ENCODE measurements around the gene DYNLRB1. TPM values are rescaled to one million over a fixed set of nuclear protein-coding genes. Genes with fewer than 3 reads are reported as not detected.

The DYNLRB1 gene
- total and polyA plus RNA-seq, 12 donors: 145 to 586 (median 224) TPM

DNA sequence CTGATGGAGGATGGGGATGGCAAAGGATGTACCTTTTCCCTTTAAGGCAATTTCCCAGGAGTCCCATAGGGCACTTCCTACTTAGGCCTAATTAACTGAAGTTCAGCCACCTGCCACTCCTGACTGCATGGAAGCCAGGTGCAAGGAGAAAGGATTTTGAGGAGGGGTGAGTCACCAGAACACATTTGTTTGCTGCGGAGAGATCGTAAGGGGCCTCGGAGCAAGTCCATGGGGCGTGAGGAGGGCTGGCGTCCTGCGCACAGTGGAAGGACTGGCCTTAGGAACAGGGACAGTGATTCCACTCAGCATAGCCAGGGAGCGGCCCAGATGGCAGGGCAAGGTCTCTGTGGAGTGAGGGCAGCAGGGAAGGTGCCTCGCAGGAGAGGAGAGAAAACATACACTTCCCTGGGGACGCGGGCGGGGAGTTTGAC is 30.5 kb downstream of the DYNLRB1 start:
- TF ChIP-seq, protein P1, sequence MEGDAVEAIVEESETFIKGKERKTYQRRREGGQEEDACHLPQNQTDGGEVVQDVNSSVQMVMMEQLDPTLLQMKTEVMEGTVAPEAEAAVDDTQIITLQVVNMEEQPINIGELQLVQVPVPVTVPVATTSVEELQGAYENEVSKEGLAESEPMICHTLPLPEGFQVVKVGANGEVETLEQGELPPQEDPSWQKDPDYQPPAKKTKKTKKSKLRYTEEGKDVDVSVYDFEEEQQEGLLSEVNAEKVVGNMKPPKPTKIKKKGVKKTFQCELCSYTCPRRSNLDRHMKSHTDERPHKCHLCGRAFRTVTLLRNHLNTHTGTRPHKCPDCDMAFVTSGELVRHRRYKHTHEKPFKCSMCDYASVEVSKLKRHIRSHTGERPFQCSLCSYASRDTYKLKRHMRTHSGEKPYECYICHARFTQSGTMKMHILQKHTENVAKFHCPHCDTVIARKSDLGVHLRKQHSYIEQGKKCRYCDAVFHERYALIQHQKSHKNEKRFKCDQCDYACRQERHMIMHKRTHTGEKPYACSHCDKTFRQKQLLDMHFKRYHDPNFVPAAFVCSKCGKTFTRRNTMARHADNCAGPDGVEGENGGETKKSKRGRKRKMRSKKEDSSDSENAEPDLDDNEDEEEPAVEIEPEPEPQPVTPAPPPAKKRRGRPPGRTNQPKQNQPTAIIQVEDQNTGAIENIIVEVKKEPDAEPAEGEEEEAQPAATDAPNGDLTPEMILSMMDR (IDR thresholded peaks at IDR 0.05): no peak
- intact Hi-C loops (cut with DNase I): no loop called here
- Histone ChIP-seq H3K27me3 (no peaks in the 10 kb centered on the region), H3K36me3 (replicated peaks in 1 of 2) (peaks cover 0 to 2% of the 10 kb centered on the region in 2 donors), H3K4me1 (replicated peaks in 1 of 2) (no peaks in the 10 kb centered on the region), H3K27ac (no peak overlapping the region), H3K4me3 (no peak overlapping the region), H3K9me3 (replicated peaks in 1 of 3) (no peaks in the 10 kb centered on the region)
- no peak for DNase-seq
- WGBS, 4 donors: 83 to 95% (median 91%) methylated on average over 11 of the region's 11 CpGs

DNA sequence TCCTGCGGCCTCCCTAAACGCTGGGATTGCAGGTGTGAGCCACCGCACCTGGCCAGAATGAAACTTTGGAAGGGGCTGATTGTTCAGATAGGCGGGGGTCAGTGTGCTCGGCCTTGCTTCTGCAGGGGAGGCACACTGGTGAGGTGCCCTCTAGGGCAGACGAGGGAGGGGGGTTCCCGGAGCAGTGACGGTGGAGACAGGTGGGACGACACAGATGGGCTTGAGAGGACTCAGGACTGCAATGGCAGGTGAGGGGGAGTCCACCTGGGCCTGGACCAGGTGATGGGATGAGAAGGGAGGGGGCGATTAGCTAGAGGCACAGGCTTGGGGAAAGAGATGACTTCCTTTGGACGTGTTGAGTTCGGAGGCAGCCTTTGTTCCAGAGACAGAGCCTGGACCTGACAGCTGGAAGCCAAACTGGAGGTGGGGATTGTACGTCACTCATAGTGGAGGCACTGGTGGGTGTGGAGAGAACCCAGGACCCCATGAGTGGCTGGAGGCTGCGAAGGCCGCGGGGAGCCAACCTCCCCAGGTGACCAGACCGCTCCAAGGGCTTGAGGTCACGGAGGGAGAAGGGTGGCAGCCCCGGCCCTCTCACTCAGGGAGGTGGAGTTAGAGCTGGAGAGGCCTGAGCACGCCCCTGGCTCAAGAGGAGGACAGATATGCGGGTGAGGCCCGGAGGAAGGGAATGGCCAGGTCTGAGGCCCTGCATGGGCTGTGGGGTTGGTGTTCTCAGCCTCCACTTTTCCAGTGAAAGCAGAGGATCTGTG is 31.8 kb downstream of the DYNLRB1 start:
- WGBS, 4 donors: 89 to 96% (median 92%) methylated on average over 21 to 22 of the region's 22 CpGs
- intact Hi-C loops (cut with DNase I): no loop called here

DNA sequence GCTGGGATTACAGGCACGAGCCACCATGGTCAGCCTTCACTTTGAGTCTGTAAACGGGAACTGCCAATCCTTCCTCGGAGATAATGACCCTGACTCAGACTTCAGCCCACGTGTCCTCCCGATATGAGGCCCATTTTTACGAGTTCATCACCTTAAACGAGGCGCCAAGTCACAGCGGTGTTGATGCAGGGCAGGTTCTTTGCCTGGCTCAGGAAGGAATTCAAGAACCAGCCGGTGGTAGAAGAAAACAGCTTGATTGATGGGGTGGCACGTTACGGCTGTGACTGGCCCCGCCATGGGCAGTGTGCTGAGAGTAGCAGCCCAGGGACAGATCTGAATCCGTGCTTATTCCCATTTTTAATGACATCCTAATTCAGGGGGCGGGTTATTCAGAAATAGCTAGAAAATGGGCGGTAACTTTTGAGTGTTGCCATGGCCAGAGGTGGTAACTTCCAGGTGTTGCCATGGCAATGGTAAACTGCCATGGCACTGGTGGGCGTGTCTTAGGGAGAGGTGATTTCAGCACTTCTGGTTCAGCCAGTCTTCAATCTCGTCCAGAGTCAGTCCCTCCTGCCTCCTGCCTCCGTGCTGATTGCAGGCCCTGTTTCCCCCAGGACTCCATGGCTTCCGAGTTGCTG is 33.2 kb downstream of the DYNLRB1 start:
- TF ChIP-seq POLR2A (IDR thresholded peaks at IDR 0.05): no peak
- H3K9me3 ChIP-seq (replicated peaks in 1 of 3): no peaks in the 10 kb centered on the region
- intact Hi-C loops (cut with DNase I): no loop called here

More for the DNA sequence above, 31.8 kb downstream of the DYNLRB1 start:
- Histone ChIP-seq H3K27ac (no peak overlapping the region), H3K9me3 (replicated peaks in 1 of 3) (no peaks in the 10 kb centered on the region), H3K4me1 (replicated peaks in 1 of 2) (no peaks in the 10 kb centered on the region), H3K4me3 (no peak overlapping the region), H3K36me3 (replicated peaks in 1 of 2) (no peaks in the 10 kb centered on the region), H3K27me3 (no peaks in the 10 kb centered on the region)
- TF ChIP-seq, protein P1 (IDR thresholded peaks at IDR 0.05): no peak
- no peak for TF ChIP-seq POLR2A (IDR thresholded peaks at IDR 0.05)
- no peak for DNase-seq

DNA sequence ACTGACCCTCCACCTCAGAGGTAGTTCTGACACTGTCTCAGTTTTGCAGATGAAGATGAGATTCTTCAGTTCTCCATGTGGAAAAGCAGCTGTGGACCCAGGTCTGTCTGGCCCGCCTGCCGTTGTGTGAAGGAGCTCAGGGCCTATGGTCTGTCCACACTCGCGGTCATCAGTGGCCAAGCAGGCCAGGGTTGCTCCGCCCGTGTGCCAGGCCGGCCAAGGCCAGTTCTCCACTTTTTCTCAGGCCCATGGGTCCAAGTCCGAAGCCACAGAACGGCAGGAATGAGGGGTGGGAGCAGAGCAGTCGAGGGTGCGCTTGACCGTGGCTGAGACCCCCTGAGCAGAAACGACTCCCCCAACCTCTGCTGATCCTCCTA is 33.7 kb downstream of the DYNLRB1 start:
- H3K27ac ChIP-seq: no peak overlapping the region
- TF ChIP-seq, protein P1 (IDR thresholded peaks at IDR 0.05): no peak
- TF ChIP-seq POLR2A (IDR thresholded peaks at IDR 0.05): no peak
- WGBS, 4 donors: 90 to 100% (median 95%) methylated on average over 2 to 13 of the region's 13 CpGs
- no peaks in the 10 kb centered on the region for H3K9me3 ChIP-seq (replicated peaks in 1 of 3)
- H3K36me3 ChIP-seq (replicated peaks in 1 of 2): no peaks in the 10 kb centered on the region
- intact Hi-C loops (cut with DNase I): no loop called here
- no peaks in the 10 kb centered on the region for H3K27me3 ChIP-seq
- H3K4me3 ChIP-seq: no peak overlapping the region
- no peak for DNase-seq
- H3K4me1 ChIP-seq (replicated peaks in 1 of 2): no peaks in the 10 kb centered on the region

More for the DNA sequence above, 33.2 kb downstream of the DYNLRB1 start:
- H3K4me3 ChIP-seq: no peak overlapping the region
- 64 to 74% (median 69%) methylated on average over 19 to 20 of the region's 20 CpGs for WGBS, 4 donors
- DNase-seq: no peak
- H3K27ac ChIP-seq: no peak overlapping the region
- no peaks in the 10 kb centered on the region for H3K4me1 ChIP-seq (replicated peaks in 1 of 2)
- no peaks in the 10 kb centered on the region for H3K27me3 ChIP-seq
- H3K36me3 ChIP-seq (replicated peaks in 1 of 2): no peaks in the 10 kb centered on the region
